ENCODE results near the gene COL6A1.

The COL6A1 gene

DNA sequence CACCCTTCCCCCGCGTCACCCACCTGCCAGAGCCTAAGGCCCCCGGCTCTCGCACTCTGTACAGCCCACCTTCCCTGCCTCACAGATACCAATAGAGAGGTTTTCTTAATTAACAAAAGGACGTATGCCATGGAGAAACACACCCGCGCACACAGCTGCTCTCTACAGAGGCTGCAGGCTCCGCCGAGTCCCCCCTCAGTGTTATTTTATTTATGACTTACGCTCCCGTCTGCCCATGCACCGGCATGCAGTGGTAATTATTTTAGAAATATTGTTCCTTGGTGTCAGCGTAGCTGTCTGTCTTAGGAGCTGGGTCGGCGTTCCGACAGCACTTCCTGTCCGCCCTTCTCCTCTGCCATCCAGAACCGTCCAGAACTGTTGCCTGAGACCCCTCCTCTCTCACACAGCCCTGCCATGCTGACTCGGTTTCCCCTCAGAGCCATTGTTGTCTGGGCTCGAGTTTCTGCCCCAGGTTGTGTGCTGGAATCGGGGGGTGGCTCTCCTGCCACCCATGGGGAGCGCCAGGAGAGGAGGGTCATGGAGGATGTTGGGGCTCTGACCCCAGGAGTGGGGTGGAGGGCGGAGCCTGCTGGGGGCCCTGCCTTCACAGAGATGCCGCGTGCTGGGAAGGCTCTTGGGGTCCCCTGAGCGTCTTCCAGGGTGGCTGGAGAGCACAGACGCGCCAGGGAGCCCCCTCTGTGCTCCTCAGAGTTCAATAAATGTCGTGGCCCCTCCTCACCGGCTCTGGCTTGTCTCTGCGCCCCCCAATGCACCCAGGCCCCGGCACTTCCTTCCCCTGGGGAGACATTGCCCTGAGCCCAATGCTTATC, 39.6 kb upstream of the COL6A1 start:
- DNase-seq: no peak
- Mint-ChIP-seq H3K4me1 (ENCODE audit: low read depth) (no peaks in the 10 kb centered on the region), H3K4me3 (no peak overlapping the region), H3K27ac (no peak overlapping the region), H3K9me3 (no peaks in the 10 kb centered on the region), H3K27me3 (no peaks in the 10 kb centered on the region), H3K36me3 (ENCODE audit: low read depth) (no peaks in the 10 kb centered on the region)

- Mint-ChIP-seq H3K27ac (no peak overlapping the region), H3K27me3 (no peaks in the 10 kb centered on the region), H3K4me3 (no peak overlapping the region), H3K4me1 (ENCODE audit: low read depth) (no peaks in the 10 kb centered on the region), H3K36me3 (ENCODE audit: low read depth) (no peaks in the 10 kb centered on the region), H3K9me3 (no peaks in the 10 kb centered on the region)
- no peak for DNase-seq
These were observed 38.6 kb upstream of the COL6A1 start for GRCh38 chr21:45942755-45943629.

DNA sequence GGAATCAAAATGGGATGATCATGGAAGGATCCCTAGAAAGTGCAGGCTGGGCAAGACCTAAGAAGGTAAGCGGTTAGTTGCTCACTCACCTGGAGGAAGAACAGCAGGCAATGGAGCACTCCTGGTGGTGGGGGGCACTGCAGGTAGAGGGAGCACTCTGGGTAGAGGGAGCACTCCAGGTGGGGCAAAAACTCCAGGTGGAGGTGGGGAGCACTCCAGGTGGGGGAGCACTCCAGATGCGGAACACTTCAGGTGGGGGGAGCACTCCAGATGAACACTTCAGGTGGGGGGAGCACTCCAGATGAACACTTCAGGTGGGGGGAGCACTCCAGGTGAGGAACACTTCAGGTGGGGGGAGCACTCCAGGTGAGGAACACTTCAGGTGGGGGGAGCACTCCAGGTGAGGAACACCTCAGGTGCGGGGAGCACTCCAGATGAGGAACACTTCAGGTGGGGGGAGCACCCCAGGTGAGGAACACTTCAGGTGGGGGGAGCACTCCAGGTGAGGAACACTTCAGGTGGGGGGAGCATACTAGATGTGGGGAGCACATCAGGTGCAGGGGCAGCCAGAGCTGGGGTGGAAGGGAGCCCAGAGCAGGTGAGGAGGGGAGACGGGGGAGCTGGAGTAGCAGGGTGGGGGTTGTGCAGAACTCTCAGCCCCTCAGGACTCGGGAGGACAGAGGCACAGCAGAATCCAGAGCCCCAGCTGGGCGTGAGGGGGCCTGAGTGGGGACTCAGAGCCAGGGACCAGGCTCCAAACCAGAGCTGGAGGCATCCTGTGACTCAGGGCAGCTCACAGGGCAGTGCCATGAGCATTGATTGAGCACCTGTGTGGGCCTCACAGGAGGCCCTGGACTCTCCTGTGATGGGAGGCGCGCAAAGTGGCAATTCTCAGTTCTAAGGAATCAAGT, 37.7 kb upstream of the COL6A1 start:
- no peaks in the 10 kb centered on the region for H3K36me3 Mint-ChIP-seq (ENCODE audit: low read depth)
- no peak overlapping the region for H3K4me3 Mint-ChIP-seq
- H3K27ac Mint-ChIP-seq: no peak overlapping the region
- peaks cover 6% of the 10 kb centered on the region for H3K27me3 Mint-ChIP-seq
- H3K9me3 Mint-ChIP-seq: no peaks in the 10 kb centered on the region
- no peak for DNase-seq
- H3K4me1 Mint-ChIP-seq (ENCODE audit: low read depth): no peaks in the 10 kb centered on the region

DNA sequence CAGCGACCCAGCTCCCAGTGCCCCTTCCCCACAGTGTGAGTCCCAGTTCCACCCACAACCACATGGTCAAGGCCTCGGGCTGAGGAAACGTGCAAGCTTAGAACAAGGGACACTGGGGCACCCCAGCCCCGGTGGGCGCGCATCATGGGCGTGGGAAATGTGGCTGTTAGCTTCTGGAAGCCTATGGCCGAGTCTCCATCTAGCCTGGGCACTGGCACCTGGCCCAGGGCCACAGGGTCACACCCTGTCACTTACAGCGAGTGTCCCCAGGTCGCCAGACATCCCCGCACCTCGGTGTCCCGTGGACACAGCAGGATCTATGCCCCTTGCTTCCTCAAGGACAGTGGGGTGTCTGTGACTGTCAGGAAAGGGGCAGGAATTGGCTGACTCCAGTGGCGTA, 37.0 kb upstream of the COL6A1 start:
- no peak for DNase-seq
- Mint-ChIP-seq H3K4me1 (ENCODE audit: low read depth) (no peaks in the 10 kb centered on the region), H3K36me3 (ENCODE audit: low read depth) (no peaks in the 10 kb centered on the region), H3K27ac (no peak overlapping the region), H3K9me3 (no peaks in the 10 kb centered on the region), H3K27me3 (peaks cover 6% of the 10 kb centered on the region), H3K4me3 (no peak overlapping the region)

- Mint-ChIP-seq H3K36me3 (ENCODE audit: low read depth) (no peaks in the 10 kb centered on the region), H3K9me3 (no peaks in the 10 kb centered on the region), H3K27ac (no peak overlapping the region), H3K4me1 (ENCODE audit: low read depth) (no peaks in the 10 kb centered on the region), H3K4me3 (no peak overlapping the region), H3K27me3 (peaks cover 6% of the 10 kb centered on the region)
- DNase-seq: no peak
These were observed 36.3 kb upstream of the COL6A1 start for GRCh38 chr21:45945066-45945867.

DNA sequence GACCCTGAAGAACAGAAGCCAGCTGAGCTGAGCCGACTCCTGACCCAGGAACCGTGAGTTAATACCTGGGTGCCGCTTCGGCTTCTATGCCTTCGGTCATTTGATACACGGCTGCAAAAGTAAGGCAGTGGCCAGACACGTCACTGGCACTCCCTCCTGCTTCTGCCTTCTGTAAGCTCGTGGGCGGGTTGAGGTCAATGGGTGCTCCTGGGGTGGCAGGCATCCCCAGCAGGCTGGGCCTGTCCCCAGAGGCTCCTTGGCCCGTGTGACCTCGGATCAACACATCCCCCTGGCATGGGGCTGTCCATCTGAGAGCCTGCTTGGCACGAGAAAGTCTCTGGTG, 35.7 kb upstream of the COL6A1 start:
- H3K36me3 Mint-ChIP-seq (ENCODE audit: low read depth): no peaks in the 10 kb centered on the region
- H3K27me3 Mint-ChIP-seq: peaks cover 10% of the 10 kb centered on the region
- H3K27ac Mint-ChIP-seq: no peak overlapping the region
- H3K4me1 Mint-ChIP-seq (ENCODE audit: low read depth): no peaks in the 10 kb centered on the region
- DNase-seq: no peak
- H3K9me3 Mint-ChIP-seq: no peaks in the 10 kb centered on the region
- H3K4me3 Mint-ChIP-seq: no peak overlapping the region

DNA sequence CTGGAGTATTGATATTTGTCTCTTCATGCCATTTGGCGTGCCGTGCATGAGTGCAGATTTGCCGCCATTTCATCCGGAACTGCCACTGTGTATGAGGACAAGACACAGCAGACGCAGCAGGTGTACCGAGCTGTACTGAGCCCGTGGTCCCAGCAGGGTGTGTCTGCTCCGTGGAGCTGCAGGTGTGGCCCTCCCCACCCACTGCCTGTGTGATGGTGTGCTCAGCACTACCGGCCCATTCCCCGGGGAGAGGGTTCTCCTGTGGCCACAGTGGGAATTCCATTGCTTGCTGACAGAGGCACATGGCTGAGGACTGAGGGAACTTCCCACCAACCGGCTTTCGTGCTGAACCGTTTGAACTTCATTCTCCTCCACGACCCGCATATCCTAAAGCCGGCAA, 34.3 kb upstream of the COL6A1 start:
- Mint-ChIP-seq H3K27me3 (peaks cover 14% of the 10 kb centered on the region), H3K27ac (no peak overlapping the region), H3K4me3 (no peak overlapping the region), H3K4me1 (ENCODE audit: low read depth) (no peaks in the 10 kb centered on the region), H3K36me3 (ENCODE audit: low read depth) (no peaks in the 10 kb centered on the region), H3K9me3 (no peaks in the 10 kb centered on the region)
- DNase-seq: no peak

DNA sequence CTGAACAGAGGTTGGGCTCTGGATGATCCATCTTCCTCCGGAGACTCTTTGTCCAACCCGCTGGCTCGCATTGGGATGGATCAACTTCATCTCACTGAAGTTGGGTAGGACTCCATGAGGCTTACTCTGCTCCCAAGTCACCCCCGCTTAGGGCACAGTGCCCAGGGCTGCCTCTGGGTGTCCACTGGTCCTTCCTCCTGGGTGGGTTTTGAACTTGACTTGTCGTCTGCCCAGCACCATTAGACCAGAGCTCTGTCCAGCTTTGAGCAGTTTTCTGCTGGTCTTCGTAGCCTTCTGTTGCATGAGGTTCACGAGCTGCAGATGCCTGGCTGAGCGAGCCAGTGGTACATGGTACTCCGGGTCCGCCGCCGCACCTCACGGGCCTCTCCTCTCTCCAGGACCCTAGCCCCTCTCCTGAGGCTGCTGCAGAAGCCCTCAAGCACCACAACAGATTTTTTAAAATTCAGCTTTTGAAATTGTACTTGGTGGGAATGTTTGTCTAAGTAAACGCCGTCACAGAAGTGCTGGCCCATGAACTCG, 33.8 kb upstream of the COL6A1 start:
- Mint-ChIP-seq H3K27ac (no peak overlapping the region), H3K4me3 (no peak overlapping the region), H3K9me3 (no peaks in the 10 kb centered on the region), H3K4me1 (ENCODE audit: low read depth) (no peaks in the 10 kb centered on the region), H3K36me3 (ENCODE audit: low read depth) (no peaks in the 10 kb centered on the region), H3K27me3 (peaks cover 18% of the 10 kb centered on the region)
- DNase-seq: no peak

- Mint-ChIP-seq H3K4me1 (ENCODE audit: low read depth) (no peaks in the 10 kb centered on the region), H3K36me3 (ENCODE audit: low read depth) (no peaks in the 10 kb centered on the region), H3K27me3 (peaks cover 18% of the 10 kb centered on the region), H3K9me3 (no peaks in the 10 kb centered on the region), H3K4me3 (no peak overlapping the region), H3K27ac (no peak overlapping the region)
- no peak for DNase-seq
These were observed 32.9 kb upstream of the COL6A1 start for GRCh38 chr21:45948576-45949141.

DNA sequence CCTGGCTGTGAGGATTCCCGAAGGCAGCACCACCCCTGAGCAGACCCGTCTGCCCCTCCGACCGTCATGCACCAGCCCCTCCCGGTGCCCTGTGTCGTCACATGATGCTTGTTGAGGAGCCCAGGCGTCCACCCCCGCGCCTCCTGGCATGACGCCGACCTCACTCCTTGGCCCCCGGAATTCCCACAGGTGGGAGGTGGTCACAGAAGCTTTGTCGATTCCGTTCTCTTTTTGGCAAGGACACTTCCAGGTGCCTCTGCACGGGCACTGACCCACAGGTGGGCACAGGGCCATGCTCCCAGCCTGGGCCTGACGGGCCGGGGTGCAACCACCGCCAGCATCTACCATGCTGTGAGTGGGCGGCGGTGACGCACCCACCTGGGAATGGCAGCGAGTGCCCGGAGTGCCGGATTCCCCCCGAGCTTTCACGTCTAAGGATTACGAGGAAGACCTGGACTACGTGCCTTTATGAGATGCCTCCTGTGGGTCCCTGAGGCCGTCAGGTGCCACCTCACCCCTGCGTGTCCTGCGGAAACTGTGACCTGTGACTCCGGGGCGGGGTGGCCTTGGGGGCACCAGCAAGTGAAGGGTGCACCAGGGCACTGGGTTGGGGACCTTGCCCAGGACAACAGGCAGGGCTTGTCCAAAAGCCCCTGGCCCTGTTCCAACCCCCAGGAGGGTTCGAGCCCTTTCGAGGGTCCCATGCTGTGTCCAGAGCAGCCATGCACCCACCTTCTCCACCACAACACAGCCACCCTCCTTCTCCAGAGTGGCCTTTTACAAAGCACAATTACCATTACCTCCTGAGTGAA, 31.4 kb upstream of the COL6A1 start:
- Mint-ChIP-seq H3K4me3 (no peak overlapping the region), H3K9me3 (no peaks in the 10 kb centered on the region), H3K36me3 (ENCODE audit: low read depth) (no peaks in the 10 kb centered on the region), H3K4me1 (ENCODE audit: low read depth) (no peaks in the 10 kb centered on the region), H3K27ac (no peak overlapping the region), H3K27me3 (peaks cover 18% of the 10 kb centered on the region)
- DNase-seq: no peak

GRCh38 chr21:45950740-45951515, 30.6 kb upstream of the COL6A1 start:
- DNase-seq: no peak
- Mint-ChIP-seq H3K27me3 (peaks cover 18% of the 10 kb centered on the region), H3K27ac (no peak overlapping the region), H3K4me1 (ENCODE audit: low read depth) (no peaks in the 10 kb centered on the region), H3K36me3 (ENCODE audit: low read depth) (no peaks in the 10 kb centered on the region), H3K4me3 (no peak overlapping the region), H3K9me3 (no peaks in the 10 kb centered on the region)

DNA sequence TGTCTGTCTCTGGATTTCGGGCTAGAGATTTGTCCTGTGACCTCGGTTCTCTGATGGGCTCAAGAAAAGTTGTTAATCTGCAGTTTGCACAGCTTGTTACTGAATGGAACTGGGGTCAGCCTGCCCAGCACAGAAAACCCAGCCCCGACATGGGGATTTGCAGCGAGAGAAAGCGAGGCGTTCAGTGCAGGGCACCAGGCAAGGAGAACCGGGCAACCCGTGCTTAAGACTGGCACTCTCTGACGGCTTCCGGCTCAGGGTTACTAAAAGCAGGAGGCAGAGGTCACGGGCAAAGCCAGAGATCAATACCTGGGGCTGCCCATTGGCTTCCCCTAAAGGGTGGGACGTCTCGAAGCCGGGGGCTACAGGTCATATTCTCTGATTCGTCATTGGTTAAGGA, 29.9 kb upstream of the COL6A1 start:
- no peaks in the 10 kb centered on the region for H3K4me1 Mint-ChIP-seq (ENCODE audit: low read depth)
- no peaks in the 10 kb centered on the region for H3K36me3 Mint-ChIP-seq (ENCODE audit: low read depth)
- H3K27ac Mint-ChIP-seq: no peak overlapping the region
- no peak for DNase-seq
- peaks cover 26% of the 10 kb centered on the region for H3K27me3 Mint-ChIP-seq
- no peaks in the 10 kb centered on the region for H3K9me3 Mint-ChIP-seq
- H3K4me3 Mint-ChIP-seq: no peak overlapping the region

Data from activated T-cell treated with anti-CD3 and anti-CD28 coated beads, Interleukin-2, amount 50 U/mL, for 24 hours (primary cell).